ENCODE measurements around the gene KCTD4.
"Not testable (repeated sequence)": the region's sequence is repeated elsewhere in the genome, so short reads cannot be mapped to it uniquely, and the experiment has no call there.

The KCTD4 gene

DNA sequence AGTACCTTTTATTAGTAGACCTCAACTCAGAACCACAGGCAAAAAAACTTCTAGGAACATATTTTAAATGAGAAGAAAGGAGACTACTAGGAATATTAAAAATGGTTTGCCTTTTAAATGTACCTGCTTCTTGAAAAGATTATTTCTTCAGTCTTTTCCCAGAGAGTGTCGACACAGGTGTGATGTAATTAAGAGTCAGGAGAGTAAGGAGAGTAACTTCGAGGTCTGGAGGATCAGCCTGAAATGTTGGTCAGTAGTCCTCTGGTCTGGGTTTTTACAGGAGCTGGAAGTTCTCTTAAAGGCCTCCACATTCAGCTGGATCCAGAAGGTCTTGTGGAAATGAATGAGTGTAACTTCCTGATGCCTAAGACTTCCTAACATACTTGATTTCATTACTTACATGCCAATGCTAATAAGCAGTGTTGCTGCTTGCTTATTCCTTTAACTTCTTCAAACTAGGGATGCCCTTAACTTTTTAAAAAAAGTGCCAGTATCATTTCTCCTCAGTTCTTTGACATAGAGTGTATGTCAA, at the start of gene KCTD4:
KCTD4 (minus strand) TSS at position 345 of the 532 bp plus-strand sequence. CDS start 6,478 bp downstream, outside the sequence.
- DNase-seq, result no peak

- no peak for DNase-seq
Observed at GRCh38 chr13:45249662-45250061, 48.8 kb upstream of the KCTD4 start.

DNA sequence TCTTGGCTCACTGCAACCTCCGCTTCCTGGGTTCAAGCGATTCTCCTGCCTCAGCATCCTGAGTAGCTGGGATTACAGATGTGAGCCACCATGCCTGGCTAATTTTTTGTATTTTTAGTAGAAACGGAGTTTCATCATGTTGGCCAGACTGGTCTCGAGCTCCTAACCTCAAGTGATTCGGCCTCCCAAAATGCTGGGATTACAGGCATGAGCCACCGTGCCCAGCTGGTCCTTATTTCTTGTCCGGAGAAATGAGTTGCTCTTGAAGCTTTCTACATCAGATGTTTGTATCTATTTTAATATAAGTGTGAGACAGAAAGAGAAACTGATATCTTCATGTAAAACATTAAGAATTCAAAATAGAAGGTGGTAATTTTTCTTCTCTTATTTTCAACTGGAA, 43.9 kb upstream of the KCTD4 start:
- not testable (repeated sequence) for DNase-seq

GRCh38 chr13:45243077-45243476, 42.2 kb upstream of the KCTD4 start:
- no peak for DNase-seq

- no peak for DNase-seq
Observed at GRCh38 chr13:45242524-45242923, 41.7 kb upstream of the KCTD4 start.

DNA sequence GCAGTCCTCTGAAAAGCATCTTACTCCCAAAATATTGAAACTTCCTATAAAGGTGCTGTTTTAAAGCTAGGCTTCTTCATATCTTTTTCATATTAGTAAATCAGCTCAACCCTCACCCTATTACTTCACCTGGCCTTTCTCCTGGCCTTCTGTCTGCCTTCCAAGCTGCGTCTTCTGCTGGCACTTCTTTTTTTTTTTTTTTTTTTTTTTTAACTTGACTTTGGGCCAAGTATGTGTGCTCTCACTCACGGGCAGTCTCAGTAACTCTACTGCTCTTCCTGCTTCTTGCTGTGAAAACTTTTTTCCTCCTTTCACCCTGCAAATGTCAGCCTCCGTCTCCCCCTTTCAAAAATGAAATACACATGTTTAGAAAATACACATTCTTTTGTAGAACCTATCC, 41.2 kb upstream of the KCTD4 start:
- DNase-seq, result no peak

GRCh38 chr13:45240143-45240542, 39.3 kb upstream of the KCTD4 start:
- no peak for DNase-seq

DNA sequence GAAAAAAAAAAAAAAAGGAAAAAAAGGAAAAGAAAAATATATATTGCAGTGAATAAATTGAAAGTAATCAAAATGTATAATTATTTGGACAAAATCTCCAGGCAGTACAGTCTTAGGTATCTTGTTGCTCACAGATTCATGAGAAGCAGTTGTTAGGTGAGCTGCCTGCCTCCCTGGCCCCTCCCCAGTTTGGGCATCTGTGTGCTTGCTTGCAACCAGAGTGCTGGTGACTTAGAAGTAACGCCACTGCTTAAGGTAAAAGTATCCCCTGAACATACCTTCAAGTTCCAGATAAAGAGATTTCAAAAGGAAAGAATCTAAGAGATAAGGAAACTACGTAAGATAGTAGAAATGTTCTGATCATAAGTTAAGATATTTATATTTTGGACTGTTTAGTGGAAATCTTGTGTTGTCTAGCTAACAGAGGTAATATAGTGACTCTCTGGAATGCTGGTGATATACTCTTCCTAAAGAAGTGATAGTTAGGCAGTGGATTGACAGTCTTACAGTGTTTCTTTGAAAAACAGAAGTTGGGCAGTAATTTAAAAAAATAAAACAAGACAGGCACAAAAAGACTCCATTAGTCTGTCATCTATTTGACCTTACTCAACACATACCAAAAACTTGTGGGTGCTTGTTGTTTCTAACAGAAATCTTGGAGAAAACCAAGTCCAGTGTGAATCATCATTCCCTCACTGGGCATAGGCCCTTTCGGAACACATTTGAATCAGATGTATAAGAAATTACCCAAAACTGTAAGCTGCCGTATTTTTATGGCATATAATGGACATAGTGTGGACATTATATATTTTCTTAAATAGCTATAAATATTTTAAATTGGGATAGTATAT, 38.3 kb upstream of the KCTD4 start:
- DNase-seq, result no peak

DNA sequence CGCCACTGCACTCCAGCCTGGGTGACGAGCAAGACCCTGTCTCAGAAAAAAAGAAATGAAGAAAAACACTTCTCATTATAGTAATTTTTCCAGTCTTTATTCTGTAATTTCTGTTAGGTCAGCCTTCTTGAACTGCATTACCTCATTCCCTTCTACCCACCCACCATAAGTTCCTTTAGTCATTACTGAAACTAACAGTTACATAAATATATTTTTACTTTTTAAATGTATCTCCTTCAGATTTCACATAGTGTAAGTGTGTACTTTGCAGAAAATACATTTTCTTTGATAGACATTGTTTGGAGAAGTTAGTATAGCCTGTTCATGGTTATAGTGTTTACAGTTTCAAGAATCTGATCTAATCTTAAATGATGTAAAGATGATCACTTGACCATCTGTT, 31.7 kb upstream of the KCTD4 start:
- no peak for DNase-seq

DNA sequence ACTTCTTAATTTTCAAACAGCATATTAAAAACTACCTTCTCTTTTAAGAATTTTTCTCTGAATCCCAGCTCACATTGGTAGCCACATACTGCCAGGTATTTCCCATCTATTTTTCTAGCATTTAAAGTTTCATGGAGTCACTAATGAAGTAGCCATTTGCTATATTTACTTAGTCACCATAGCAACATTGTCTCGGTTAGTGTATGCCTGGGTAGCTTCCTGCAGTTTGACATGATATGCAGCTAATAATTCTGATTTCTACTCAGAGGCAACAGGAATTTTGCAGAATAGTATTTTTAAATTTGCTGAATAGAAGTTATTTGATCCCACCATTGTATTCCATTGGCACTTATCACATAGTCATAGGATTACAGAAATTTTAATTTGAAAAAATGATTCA, 30.9 kb upstream of the KCTD4 start:
- no peak for DNase-seq

GRCh38 chr13:45231305-45231704, 30.5 kb upstream of the KCTD4 start:
- DNase-seq, result no peak

- DNase-seq, result no peak
Observed at GRCh38 chr13:45229172-45229571, 28.3 kb upstream of the KCTD4 start.

DNA sequence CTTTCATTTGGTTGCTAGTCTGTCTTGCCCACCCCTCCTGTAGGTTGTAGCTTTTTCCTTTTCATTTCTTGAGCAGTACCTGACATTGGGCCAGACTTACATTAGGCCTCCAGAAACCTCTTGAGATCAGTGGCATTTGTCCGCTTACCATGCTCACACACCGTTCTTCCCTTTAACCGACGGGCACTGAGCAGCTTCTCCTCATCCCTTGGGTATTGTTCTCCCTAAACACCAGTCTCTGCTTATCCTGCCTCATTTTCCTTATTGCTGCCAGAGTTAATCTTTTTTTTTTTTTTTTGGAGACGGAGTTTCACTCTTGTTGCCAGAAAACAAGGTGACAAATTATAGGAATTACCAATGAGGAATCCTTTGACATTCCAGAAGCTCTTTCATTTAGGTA, 27.2 kb upstream of the KCTD4 start:
- DNase-seq, result no peak

DNA sequence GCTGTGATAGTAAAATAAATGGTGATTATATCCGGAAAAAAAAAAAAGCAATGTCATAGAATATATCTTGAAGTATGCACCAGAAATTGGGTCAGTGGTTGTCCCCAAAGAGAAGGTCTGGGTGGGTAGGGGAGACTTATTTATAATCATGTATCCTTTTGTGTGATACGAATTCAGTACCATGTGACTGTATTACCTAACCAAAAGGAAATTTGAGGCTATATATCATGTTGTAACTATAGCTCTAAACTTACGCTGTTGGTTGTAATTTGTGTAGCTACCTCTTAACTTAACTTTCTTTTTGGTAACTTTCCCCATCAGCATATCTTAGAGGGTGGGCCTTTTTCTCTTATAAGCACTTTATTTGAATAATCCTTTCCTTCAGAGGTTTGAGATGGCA, 25.2 kb upstream of the KCTD4 start:
- no peak for DNase-seq

DNA sequence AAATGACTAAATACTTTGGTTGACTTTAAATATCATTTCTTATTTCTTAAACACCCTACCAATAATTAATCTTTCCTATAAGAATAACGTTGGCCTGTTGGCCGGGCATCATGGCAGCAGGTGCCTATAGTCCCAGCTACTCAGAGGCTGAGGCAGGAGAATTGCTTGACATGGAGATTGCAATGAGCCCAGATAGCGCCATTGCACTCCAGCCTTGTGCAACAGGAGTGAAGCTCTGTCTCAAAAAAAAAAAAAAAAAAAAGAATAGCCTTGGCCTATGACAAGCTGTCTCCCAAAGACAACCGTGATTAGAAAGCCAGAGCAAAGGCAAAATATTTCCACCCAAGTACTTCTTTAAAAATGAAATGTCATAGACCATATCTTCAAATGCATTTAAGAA, 24.5 kb upstream of the KCTD4 start:
- DNase-seq, result no peak

- no peak for DNase-seq
Observed at GRCh38 chr13:45224176-45224575, 23.3 kb upstream of the KCTD4 start.

DNA sequence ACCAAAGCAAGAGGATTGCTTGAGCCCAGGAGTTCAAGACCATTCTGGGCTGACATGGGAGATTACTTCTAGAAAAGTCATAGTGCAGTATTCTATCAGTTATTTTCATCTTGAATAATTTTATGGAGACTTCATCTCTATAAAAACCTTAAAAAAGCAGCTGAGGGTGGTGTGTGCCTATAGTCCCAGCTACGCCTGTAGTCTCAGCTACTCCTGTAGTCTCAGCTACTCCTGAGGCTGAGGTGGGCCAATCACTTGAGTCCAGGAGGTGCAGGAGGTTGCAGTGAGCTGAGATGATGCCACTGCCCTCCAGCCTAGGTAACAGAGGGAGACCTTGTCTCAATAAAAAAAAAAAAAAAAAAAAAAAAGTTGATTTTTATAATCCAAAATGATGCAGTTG, 22.1 kb upstream of the KCTD4 start:
- DNase-seq, result no peak

DNA sequence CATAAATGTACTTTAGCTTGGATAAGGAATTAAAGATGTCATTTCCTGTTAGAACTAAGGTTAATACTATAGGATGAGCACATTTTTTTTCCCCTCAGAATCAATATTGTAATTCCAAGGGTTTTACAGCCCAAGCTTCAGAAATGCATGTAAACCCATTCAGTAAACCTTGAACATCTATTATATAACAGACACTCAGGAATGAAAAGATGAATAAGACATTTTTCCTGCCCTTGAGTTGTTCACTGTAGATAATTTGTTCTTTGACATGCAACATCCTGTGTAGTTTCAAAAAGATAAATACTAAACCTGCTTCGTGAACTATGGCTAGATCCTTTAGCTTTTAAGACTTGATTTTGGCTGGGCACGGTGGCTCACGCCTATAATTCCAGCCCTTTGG, 21.7 kb upstream of the KCTD4 start:
- DNase-seq, result no peak

DNA sequence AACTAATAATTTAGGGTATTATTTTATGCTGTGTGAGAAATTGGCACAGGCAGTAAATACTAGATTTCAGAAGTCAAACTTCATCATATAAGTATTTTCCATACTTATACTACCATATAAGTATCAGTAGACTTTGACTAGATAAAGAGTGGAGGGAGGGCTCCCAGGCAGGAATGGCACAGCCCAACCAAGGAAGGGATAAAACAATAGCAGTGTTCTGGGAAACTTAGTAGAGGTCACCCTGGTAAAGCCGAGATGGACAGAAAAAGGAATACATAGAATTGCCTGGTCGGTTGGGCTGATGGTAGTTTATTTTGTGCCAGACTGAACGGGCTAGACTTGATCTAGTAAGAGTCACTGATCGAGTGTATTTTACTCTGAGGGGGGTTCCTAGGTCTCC, 19.6 kb upstream of the KCTD4 start:
- DNase-seq, result no peak

DNA sequence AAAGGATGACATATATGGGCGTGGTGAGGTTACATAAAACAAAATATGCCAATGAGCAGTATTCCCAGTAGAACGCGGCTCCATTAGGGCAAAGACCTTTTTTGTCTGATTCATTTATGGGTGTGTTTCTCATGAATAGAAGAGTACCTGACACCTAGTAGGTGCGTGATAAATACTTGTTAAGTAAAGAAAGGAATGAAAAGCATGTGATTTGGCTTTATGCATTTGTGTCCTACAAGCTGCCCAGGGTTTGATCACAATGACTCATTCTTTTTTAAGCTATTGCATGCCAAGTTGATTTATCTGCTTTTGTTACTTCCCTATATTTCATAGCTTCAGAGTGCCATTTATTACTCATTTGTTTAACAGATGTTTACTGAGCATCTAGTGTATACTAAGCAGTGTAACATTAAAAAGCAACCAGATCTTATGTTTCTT, 19.1 kb upstream of the KCTD4 start:
- no peak for DNase-seq

DNA sequence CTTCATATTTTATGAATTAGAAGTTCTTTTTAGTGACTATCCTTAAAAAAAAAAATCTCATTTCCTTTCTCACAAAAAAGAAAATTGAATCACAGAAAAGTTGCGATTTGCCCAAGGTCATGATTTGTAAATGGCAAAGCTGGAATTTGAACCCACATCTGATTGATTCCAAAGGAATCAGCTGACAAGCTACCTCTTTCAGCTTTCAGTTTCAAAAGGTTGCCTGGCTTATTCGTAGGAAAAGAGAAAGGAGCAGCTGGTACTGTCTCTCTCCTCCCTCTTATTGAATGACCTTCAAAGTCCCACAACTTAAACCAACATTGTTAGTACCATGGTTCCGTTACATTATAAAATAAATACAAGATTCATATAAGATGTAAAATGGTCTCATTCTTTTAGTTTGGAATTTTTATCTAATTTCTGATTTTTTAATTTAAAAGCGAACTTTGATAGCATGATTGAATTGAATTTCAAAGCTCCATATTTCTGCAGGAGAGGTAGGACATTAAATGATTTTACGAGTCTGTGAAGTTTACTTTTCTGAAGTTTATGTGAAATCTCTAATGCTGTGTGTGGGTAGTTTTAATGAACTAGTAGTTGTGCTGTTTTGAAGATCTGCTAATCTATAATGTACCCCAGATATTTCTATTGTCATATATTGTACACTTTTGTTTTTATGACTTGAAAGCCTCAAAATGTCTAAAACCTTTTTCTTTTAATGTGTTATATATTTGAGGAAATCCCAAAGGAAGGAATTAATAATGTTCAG, 18.5 kb upstream of the KCTD4 start:
- no peak for DNase-seq

DNA sequence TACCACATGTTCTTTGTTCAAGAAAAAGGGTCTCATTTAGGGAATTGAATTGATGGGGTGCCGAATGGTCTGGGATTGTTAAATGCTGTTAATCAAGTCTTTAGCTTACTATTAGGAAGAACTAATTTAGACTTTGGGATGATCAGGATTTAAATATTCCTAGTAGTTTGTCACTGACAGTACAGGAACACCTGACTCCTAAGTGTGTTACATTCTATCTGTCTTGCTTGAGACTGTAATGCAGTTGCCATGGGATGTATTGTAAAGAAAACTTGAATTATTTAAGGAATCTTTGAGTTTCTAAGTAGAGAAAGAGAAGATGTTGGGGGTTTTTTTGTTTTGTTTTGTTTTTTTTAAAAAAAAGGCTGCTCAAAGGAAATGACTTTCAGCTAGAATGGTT, 17.8 kb upstream of the KCTD4 start:
- no peak for DNase-seq

GRCh38 chr13:45216193-45216592, 15.3 kb upstream of the KCTD4 start:
- no peak for DNase-seq

Data from NCI-H526 treated with DMSO at 0.1 percent for 48 hours (cell line).